Trophoblast cell (in vitro differentiated cells and primary cell): ENCODE data around the gene UBE2QL1.

ENCODE experiments used
- DNase-seq, 2 donors: peaks; one replicate each; pipeline ENCODE4 v3.0.0-alpha.2; 2016
- H2AFZ ChIP-seq: 2 replicates; pipeline ENCODE4 v1.6.1; 2013; ENCODE audit warnings: low read length, moderate library complexity, mild to moderate bottlenecking; ENCODE audit not compliant: insufficient read depth, poor library complexity
- H2AK5ac ChIP-seq: 2 replicates; pipeline ENCODE4 v1.6.1; 2013; ENCODE audit warnings: mild to moderate bottlenecking, low read length
- H2BK120ac ChIP-seq: 2 replicates; pipeline ENCODE4 v1.6.1; 2013; ENCODE audit warnings: low read length, mild to moderate bottlenecking, moderate library complexity; ENCODE audit not compliant: insufficient read depth, poor library complexity
- H2BK12ac ChIP-seq: 2 replicates; pipeline ENCODE4 v1.6.1; 2013; ENCODE audit warnings: mild to moderate bottlenecking, low read length, moderate library complexity
- H2BK5ac ChIP-seq: 2 replicates; pipeline ENCODE4 v1.6.1; 2013; ENCODE audit warnings: low read length, low read depth, moderate library complexity, mild to moderate bottlenecking; ENCODE audit not compliant: poor library complexity
- H3K14ac ChIP-seq: 2 replicates; pipeline ENCODE4 v1.6.1; 2013; ENCODE audit warnings: mild to moderate bottlenecking, low read length
- H3K18ac ChIP-seq: 2 replicates; pipeline ENCODE4 v1.6.1; 2013; ENCODE audit warnings: mild to moderate bottlenecking, low read length
- H3K23ac ChIP-seq: 2 replicates; pipeline ENCODE4 v1.6.1; 2013; ENCODE audit warnings: low read length
- H3K27ac ChIP-seq: 2 replicates; pipeline ENCODE4 v1.5.1; 2013; ENCODE audit warnings: low read depth, mild to moderate bottlenecking, inconsistent platforms, low read length, moderate library complexity
- H3K27me3 ChIP-seq: 2 replicates; pipeline ENCODE4 v1.6.1; 2013; ENCODE audit warnings: inconsistent platforms, mild to moderate bottlenecking, low read length, moderate library complexity; ENCODE audit not compliant: insufficient read depth
- H3K36me3 ChIP-seq, 2 experiments: 1 replicate in 1 of 2; 2 replicates in 1 of 2; pipeline ENCODE4 v1.6.1; 2013; ENCODE audit warnings: low read length in 2 of 2, mild to moderate bottlenecking in 2 of 2, moderate library complexity in 1 of 2; ENCODE audit not compliant: insufficient read depth in 2 of 2, control insufficient read depth in 1 of 2
- H3K4ac ChIP-seq: 2 replicates; pipeline ENCODE4 v1.6.1; 2013; ENCODE audit warnings: low read depth, mild to moderate bottlenecking, low read length, moderate library complexity
- H3K4me1 ChIP-seq, 2 experiments: 1 replicate in 1 of 2; 2 replicates in 1 of 2; pipeline ENCODE4 v1.6.1; 2013; ENCODE audit warnings: low read length in 2 of 2, mild to moderate bottlenecking in 2 of 2, moderate library complexity in 1 of 2; ENCODE audit not compliant: insufficient read depth in 2 of 2, control insufficient read depth in 1 of 2
- H3K4me2 ChIP-seq: 2 replicates; pipeline ENCODE4 v1.6.1; 2013; ENCODE audit warnings: inconsistent platforms, mild to moderate bottlenecking, low read length, moderate library complexity
- H3K4me3 ChIP-seq: 2 replicates; pipeline ENCODE4 v1.5.1; 2013; ENCODE audit warnings: mild to moderate bottlenecking, low read depth, low read length, inconsistent platforms
- H3K79me1 ChIP-seq: one replicate; pipeline ENCODE4 v1.6.1; 2013; ENCODE audit warnings: low read length
- H3K79me2 ChIP-seq: 2 replicates; pipeline ENCODE4 v1.6.1; 2013; ENCODE audit warnings: low read length, mild to moderate bottlenecking; ENCODE audit not compliant: control insufficient read depth, insufficient read depth, poor library complexity
- H3K9ac ChIP-seq: 2 replicates; pipeline ENCODE4 v1.6.1; 2013; ENCODE audit warnings: mild to moderate bottlenecking, low read length
- H3K9me3 ChIP-seq: 2 replicates; pipeline ENCODE4 v1.6.1; 2013; ENCODE audit warnings: low read depth, mild to moderate bottlenecking, control low read depth, inconsistent platforms, low read length; ENCODE audit not compliant: insufficient read depth
- H4K12ac ChIP-seq: 2 replicates; pipeline ENCODE4 v1.6.1; 2013; ENCODE audit warnings: low read depth, mild to moderate bottlenecking, low read length, moderate library complexity
- H4K8ac ChIP-seq: 2 replicates; pipeline ENCODE4 v1.6.1; 2013; ENCODE audit warnings: low read depth, mild to moderate bottlenecking, low read length, moderate library complexity
- H4K91ac ChIP-seq: one replicate; pipeline ENCODE4 v1.6.1; 2013; ENCODE audit warnings: low read depth, mild to moderate bottlenecking, low read length, moderate library complexity
- WGBS: extraction: QIAGEN DNeasy Blood & Tissue Kit; methylation state at CpG from one replicate; pipeline ENCODE4 v1.1.7; 2013; ENCODE audit warnings: missing lambda C conversion rate; ENCODE audit not compliant: insufficient read length, insufficient coverage; ENCODE audit errors: extremely low coverage; 5-methylcytosine and 5-hydroxymethylcytosine counted together

Gene UBE2QL1

DNA sequence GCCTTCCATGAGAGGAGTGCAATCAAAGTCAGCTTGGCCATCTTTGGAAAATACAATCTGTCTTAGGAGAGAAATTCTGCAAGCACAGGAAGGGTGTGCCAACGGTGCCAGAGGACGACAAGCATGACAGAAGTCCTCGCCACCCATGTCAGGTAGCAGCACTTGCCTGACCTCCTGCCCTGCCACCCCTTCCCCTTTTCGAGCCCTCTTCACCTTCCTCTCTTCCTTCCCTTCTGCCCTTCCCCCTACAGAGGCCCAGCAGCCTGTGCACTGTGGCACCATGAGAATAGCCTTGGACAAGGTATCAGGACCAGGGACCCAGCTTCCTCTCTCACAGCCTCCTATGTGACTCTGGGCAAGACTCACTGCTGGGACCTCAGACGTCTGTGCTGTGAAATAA is 5.3 kb upstream of the UBE2QL1 start:
- Histone ChIP-seq H3K9me3 (peaks cover 20% of the 10 kb centered on the region), H2AK5ac (no peak overlapping the region), H4K91ac (no peak overlapping the region), H3K4ac (no peak overlapping the region), H2BK5ac (no peak overlapping the region), H3K27me3 (no peaks in the 10 kb centered on the region), H3K4me3 (no peak overlapping the region), H4K12ac (no peak overlapping the region), H3K14ac (no peak overlapping the region), H3K4me2 (no peak overlapping the region), H2AFZ (no peak overlapping the region), H3K18ac (no peak overlapping the region), H4K8ac (no peak overlapping the region), H3K36me3 (no peaks in the 10 kb centered on the region), H3K79me2 (no peaks in the 10 kb centered on the region), H3K9ac (no peak overlapping the region), H2BK120ac (no peak overlapping the region), H3K79me1 (no peaks in the 10 kb centered on the region), H2BK12ac (no peak overlapping the region), H3K4me1 (peaks cover 0 to 2% of the 10 kb centered on the region in 2 experiments), H3K27ac (no peak overlapping the region), H3K23ac (no peak overlapping the region)
- DNase-seq: no peak
- WGBS: no CpG with 5 or more reads among the region's 5 CpGs

DNA sequence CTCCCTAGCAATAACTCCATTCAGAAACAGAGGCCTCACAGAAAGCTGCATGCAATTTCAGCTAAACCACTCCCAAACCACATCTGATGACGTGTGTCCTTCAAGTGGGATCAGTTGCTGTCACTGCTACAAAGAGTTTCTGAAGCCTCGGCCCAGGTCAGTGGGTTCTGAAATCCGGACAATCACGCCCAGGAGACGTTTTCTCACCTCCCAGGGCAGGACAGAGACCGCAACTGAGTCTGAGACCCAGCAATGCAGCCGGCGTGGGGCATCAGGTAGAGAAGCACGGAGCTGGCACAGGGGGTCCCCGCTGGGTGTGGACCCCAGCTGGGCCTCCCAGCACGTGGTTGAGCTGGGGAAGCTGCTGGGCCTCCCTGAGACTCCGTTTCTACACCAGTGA is 2.6 kb upstream of the UBE2QL1 start:
- WGBS: no CpG with 5 or more reads among the region's 12 CpGs
- no peaks in the 10 kb centered on the region for H3K79me2 ChIP-seq

DNA sequence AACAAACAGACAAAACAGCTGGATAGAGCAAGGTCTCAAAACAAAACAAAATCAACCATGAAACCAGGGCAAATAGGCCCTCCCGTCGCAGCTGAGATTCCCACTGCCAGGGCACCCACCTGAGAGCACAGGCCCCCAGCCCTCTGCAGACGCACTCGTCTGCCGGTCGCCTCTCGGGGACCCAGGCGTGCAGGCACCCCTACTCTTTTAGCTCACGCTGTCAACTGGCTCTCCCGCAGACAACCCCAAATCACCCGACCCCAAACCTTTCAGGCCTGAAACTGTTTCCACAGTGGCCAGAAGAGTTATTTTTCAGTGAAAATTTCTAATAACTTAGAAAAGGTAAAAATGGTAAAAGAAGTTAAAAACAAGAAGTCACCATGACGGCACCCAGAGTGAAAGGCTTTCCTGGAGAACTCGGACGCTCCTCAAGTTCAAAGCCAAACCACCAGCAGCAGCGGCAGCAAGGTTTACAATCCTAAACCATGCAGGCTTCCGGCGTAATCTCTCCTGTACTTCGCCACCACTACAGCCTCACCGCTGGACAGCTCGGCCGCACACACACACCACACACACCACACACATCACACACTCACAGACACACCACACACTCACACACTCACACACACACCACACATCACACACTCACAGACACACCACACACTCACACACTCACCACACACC is 1.9 kb upstream of the UBE2QL1 start:
- Histone ChIP-seq H3K36me3 (no peaks in the 10 kb centered on the region), H4K8ac (no peak overlapping the region), H3K9ac (no peak overlapping the region), H3K79me2 (no peaks in the 10 kb centered on the region), H3K27ac (no peak overlapping the region), H4K91ac (no peak overlapping the region), H3K4me1 (peaks cover 5 to 6% of the 10 kb centered on the region in 2 experiments), H3K18ac (no peak overlapping the region), H3K23ac (no peak overlapping the region), H3K4ac (no peak overlapping the region), H2BK120ac (no peak overlapping the region), H3K27me3 (peaks cover 20% of the 10 kb centered on the region), H2AFZ (no peak overlapping the region), H2BK12ac (no peak overlapping the region), H2AK5ac (no peak overlapping the region), H3K79me1 (no peaks in the 10 kb centered on the region), H4K12ac (no peak overlapping the region), H3K9me3 (peaks cover 19% of the 10 kb centered on the region), H3K4me3 (no peak overlapping the region), H2BK5ac (no peak overlapping the region), H3K14ac (no peak overlapping the region), H3K4me2 (no peak overlapping the region)
- peak in 1 of 2 donors; percentile 23 for DNase-seq
- WGBS: no CpG with 5 or more reads among the region's 21 CpGs

More for the DNA sequence above, 2.6 kb upstream of the UBE2QL1 start:
- Histone ChIP-seq H4K8ac (no peak overlapping the region), H3K9me3 (peaks cover 19% of the 10 kb centered on the region), H3K14ac (no peak overlapping the region), H3K27me3 (peaks cover 20% of the 10 kb centered on the region), H3K4me1 (peaks cover 5 to 6% of the 10 kb centered on the region in 2 experiments), H4K12ac (no peak overlapping the region), H3K4me3 (no peak overlapping the region), H3K36me3 (no peaks in the 10 kb centered on the region), H3K4ac (no peak overlapping the region), H4K91ac (no peak overlapping the region), H3K27ac (no peak overlapping the region), H3K18ac (no peak overlapping the region), H2AFZ (no peak overlapping the region), H3K9ac (no peak overlapping the region), H3K4me2 (no peak overlapping the region), H2AK5ac (no peak overlapping the region), H2BK5ac (no peak overlapping the region), H2BK12ac (no peak overlapping the region), H3K79me1 (no peaks in the 10 kb centered on the region), H2BK120ac (no peak overlapping the region), H3K23ac (no peak overlapping the region)
- DNase-seq: no peak

DNA sequence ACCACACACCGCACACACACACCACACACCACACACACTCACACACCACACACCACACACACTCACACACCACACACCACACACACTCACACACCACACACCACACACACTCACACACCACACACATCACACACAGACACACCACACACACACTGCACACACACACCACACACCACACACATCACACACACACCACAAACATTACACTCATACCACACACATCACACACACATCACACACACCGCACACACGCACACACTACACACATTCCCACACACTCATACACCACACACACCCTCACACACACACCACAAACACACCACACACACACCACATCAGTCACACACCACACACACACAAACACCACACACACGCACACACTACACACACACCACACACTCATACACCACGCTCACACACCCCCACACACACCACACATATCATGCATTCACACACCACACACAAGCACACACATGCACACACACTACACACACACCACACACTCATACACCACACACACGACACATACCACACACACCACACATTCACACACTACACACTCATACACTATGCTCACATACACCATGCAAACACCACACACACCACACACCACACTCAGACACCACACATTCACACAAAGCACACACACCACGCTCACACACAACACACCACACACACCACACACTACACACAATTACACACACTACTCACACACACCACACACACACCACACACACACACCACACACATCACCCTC is 1.1 kb upstream of the UBE2QL1 start:
- no peak overlapping the region for H3K18ac ChIP-seq
- no peaks in the 10 kb centered on the region for H3K79me1 ChIP-seq
- no peak overlapping the region for H3K14ac ChIP-seq
- H2BK5ac ChIP-seq: no peak overlapping the region
- DNase-seq: no peak
- H4K91ac ChIP-seq: no peak overlapping the region
- 100% methylated on average over 6 of the region's 7 CpGs for WGBS
- H3K4me1 ChIP-seq: peaks cover 5 to 6% of the 10 kb centered on the region in 2 experiments
- H2AFZ ChIP-seq: no peak overlapping the region
- H4K12ac ChIP-seq: no peak overlapping the region
- H3K9me3 ChIP-seq: peaks cover 19% of the 10 kb centered on the region
- no peak overlapping the region for H2BK120ac ChIP-seq
- H3K36me3 ChIP-seq: no peaks in the 10 kb centered on the region
- peaks cover 20% of the 10 kb centered on the region for H3K27me3 ChIP-seq
- no peak overlapping the region for H3K4me2 ChIP-seq
- no peaks in the 10 kb centered on the region for H3K79me2 ChIP-seq
- no peak overlapping the region for H2AK5ac ChIP-seq
- peak overlapping the region; percentile 50 for H3K4me3 ChIP-seq
- no peak overlapping the region for H3K27ac ChIP-seq
- peak overlapping the region; percentile 41 for H3K23ac ChIP-seq
- H4K8ac ChIP-seq: no peak overlapping the region
- H2BK12ac ChIP-seq: no peak overlapping the region
- H3K9ac ChIP-seq: no peak overlapping the region
- no peak overlapping the region for H3K4ac ChIP-seq
